ENCODE measurements around the gene PRAME. TPM values are rescaled to one million over a fixed set of nuclear protein-coding genes. Genes with fewer than 3 reads are reported as not detected.

Gene PRAME
- total RNA-seq, 4 donors from 2014 or later: not detected

GRCh38 chr22:22600531-22601261 lies 41.6 kb upstream of the PRAME start:
- H3K4me3 ChIP-seq: no peak overlapping the region
- H3K36me3 ChIP-seq: no peaks in the 10 kb centered on the region
- no peak for DNase-seq
- no peak for TF ChIP-seq CTCF (IDR thresholded peaks at IDR 0.05)
- no peak for TF ChIP-seq POLR2A (IDR thresholded peaks at IDR 0.05)
- no peaks in the 10 kb centered on the region for H3K27me3 ChIP-seq
- H3K9me3 ChIP-seq: no peaks in the 10 kb centered on the region
- H3K27ac ChIP-seq: no peak overlapping the region
- H3K4me1 ChIP-seq: no peaks in the 10 kb centered on the region

GRCh38 chr22:22599248-22599647 lies 40.2 kb upstream of the PRAME start:
- H3K36me3 ChIP-seq: no peaks in the 10 kb centered on the region
- no peak for DNase-seq

GRCh38 chr22:22598144-22598543 lies 39.1 kb upstream of the PRAME start:
- Histone ChIP-seq H3K27ac (no peak overlapping the region), H3K27me3 (no peaks in the 10 kb centered on the region), H3K4me3 (no peak overlapping the region), H3K9me3 (no peaks in the 10 kb centered on the region), H3K4me1 (no peaks in the 10 kb centered on the region), H3K36me3 (no peaks in the 10 kb centered on the region)
- TF ChIP-seq POLR2A (IDR thresholded peaks at IDR 0.05): no peak
- no peak for TF ChIP-seq CTCF (IDR thresholded peaks at IDR 0.05)
- no peak for DNase-seq

More at GRCh38 chr22:22599248-22599647, 40.2 kb upstream of the PRAME start:
- Histone ChIP-seq H3K4me1 (no peaks in the 10 kb centered on the region), H3K4me3 (no peak overlapping the region), H3K27ac (no peak overlapping the region), H3K9me3 (no peaks in the 10 kb centered on the region), H3K27me3 (no peaks in the 10 kb centered on the region)
- TF ChIP-seq CTCF (IDR thresholded peaks at IDR 0.05) (no peak), POLR2A (IDR thresholded peaks at IDR 0.05) (no peak)

GRCh38 chr22:22595001-22595835 lies 36.2 kb upstream of the PRAME start:
- no peaks in the 10 kb centered on the region for H3K27me3 ChIP-seq
- H3K4me3 ChIP-seq: no peak overlapping the region
- no peaks in the 10 kb centered on the region for H3K4me1 ChIP-seq
- no peaks in the 10 kb centered on the region for H3K9me3 ChIP-seq
- no peak overlapping the region for H3K27ac ChIP-seq
- H3K36me3 ChIP-seq: no peaks in the 10 kb centered on the region
- no peak for DNase-seq
- no peak for TF ChIP-seq POLR2A (IDR thresholded peaks at IDR 0.05)
- TF ChIP-seq CTCF (IDR thresholded peaks at IDR 0.05): no peak

- peak; percentile 56 to 79 (median 65) for DNase-seq
- Histone ChIP-seq H3K4me1 (no peaks in the 10 kb centered on the region), H3K9me3 (no peaks in the 10 kb centered on the region), H3K36me3 (no peaks in the 10 kb centered on the region), H3K27me3 (no peaks in the 10 kb centered on the region), H3K27ac (no peak overlapping the region), H3K4me3 (no peak overlapping the region)
- TF ChIP-seq POLR2A (IDR thresholded peaks at IDR 0.05): no peak
- TF ChIP-seq CTCF (IDR thresholded peaks at IDR 0.05): peak; percentile 43 to 68 (median 52)
Observed at GRCh38 chr22:22593964-22594656, 35.0 kb upstream of the PRAME start.

Measured in Peyer's patch (tissue), 4 donors.